ENCODE results near the gene DDX54.

DNA sequence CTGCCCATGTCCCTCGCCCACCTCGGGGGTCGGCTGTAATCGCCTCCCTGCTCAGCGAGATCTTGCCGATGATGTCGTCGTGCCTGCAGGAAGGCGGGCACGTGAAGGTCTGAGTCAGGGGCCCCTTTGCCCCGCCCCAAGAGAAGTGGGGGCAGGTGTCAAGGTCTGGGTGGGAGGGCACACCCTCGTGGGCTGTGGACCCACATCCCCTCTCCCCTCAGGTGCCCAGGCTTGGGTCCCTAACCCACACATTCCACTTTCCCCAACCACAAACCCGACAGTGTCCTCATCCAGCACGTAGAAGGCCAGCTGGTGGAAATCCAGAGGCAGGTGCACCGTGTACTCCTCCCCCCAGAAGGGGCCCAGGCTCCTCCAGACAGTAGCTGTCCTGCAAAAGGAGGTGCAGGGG, 57.5 kb downstream of the DDX54 start:
- TF ChIP-seq, protein P1, sequence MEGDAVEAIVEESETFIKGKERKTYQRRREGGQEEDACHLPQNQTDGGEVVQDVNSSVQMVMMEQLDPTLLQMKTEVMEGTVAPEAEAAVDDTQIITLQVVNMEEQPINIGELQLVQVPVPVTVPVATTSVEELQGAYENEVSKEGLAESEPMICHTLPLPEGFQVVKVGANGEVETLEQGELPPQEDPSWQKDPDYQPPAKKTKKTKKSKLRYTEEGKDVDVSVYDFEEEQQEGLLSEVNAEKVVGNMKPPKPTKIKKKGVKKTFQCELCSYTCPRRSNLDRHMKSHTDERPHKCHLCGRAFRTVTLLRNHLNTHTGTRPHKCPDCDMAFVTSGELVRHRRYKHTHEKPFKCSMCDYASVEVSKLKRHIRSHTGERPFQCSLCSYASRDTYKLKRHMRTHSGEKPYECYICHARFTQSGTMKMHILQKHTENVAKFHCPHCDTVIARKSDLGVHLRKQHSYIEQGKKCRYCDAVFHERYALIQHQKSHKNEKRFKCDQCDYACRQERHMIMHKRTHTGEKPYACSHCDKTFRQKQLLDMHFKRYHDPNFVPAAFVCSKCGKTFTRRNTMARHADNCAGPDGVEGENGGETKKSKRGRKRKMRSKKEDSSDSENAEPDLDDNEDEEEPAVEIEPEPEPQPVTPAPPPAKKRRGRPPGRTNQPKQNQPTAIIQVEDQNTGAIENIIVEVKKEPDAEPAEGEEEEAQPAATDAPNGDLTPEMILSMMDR (IDR thresholded peaks at IDR 0.05; ENCODE audit: low read length): no peak
- no peak for TF ChIP-seq EZH2 (IDR thresholded peaks at IDR 0.05; ENCODE audit: borderline replicate concordance, low read length)
